H1 (cell line): Measurements from ENCODE around the gene ELSPBP1. TPM values are rescaled to one million over a fixed set of nuclear protein-coding genes. Genes with fewer than 3 reads are reported as not detected.

Experiments
- CTCF ChIA-PET: fragments of 300-600 bp; sonication (Branson Sonifier 250); formaldehyde crosslinking; loops from one replicate; lab custom pipeline; 2021; ENCODE audit not compliant: partially characterized antibody; lab: Charles Lee
- POLR2A ChIA-PET: fragments of 300-600 bp; sonication (Branson Sonifier 250); formaldehyde crosslinking; loops from one replicate; lab custom pipeline; 2021; ENCODE audit warnings: inconsistent platforms; ENCODE audit not compliant: partially characterized antibody; lab: Charles Lee
- DNase-seq, 2 experiments: peaks; one replicate each; pipeline versions ENCODE4 v3.0.0 to v3.0.0-alpha.2; 2010 to 2022; ENCODE audit warnings: low spot score in 2 of 2, low read depth in 1 of 2, mixed read lengths in 1 of 2
- FAIRE-seq: peaks from 2 replicates; lab custom pipeline; 2011; peaks lifted over from hg19 to GRCh38; lab: Jason Lieb, UNC
- H2AFZ ChIP-seq: 2 replicates; pipeline ENCODE4 v1.8.1; 2012; ENCODE audit warnings: low read length, inconsistent platforms
- H2AK5ac ChIP-seq: 2 replicates; pipeline ENCODE4 v1.6.1; 2013; ENCODE audit warnings: low read depth, low read length
- H2BK120ac ChIP-seq: replicated peaks from 2 replicates; pipeline ENCODE3; 2013; ENCODE audit warnings: low read depth, low read length, inconsistent platforms
- H2BK12ac ChIP-seq: 2 replicates; pipeline ENCODE4 v1.6.1; 2013; ENCODE audit warnings: low read depth, low read length
- H2BK15ac ChIP-seq: 2 replicates; pipeline ENCODE4 v1.6.1; 2013; ENCODE audit warnings: low read length
- H2BK20ac ChIP-seq: 2 replicates; pipeline ENCODE4 v1.6.1; 2013; ENCODE audit warnings: low read length
- H2BK5ac ChIP-seq: 2 replicates; pipeline ENCODE4 v1.6.1; 2013; ENCODE audit warnings: low read depth, low read length
- H3K14ac ChIP-seq: 2 replicates; pipeline ENCODE4 v1.6.1; 2013; ENCODE audit warnings: inconsistent platforms; ENCODE audit not compliant: insufficient read length
- H3K18ac ChIP-seq: 2 replicates; pipeline ENCODE4 v1.6.1; 2013; ENCODE audit warnings: low read length; ENCODE audit errors: extremely low read depth
- H3K23ac ChIP-seq: 2 replicates; pipeline ENCODE4 v1.6.1; 2013; ENCODE audit warnings: inconsistent platforms; ENCODE audit not compliant: insufficient read length
- H3K23me2 ChIP-seq: 2 replicates; pipeline ENCODE4 v1.6.1; 2013; ENCODE audit warnings: low read depth, low read length
- H3K27ac ChIP-seq: 2 replicates; pipeline ENCODE4 v1.6.1; 2011; ENCODE audit warnings: low read depth, low read length, inconsistent platforms
- H3K27me3 ChIP-seq, 4 experiments: replicated peaks in 1 of 4; 1 replicate in 1 of 4; 2 replicates in 3 of 4; pipeline versions ENCODE4 v1.6.1 to v1.8.1; 2011 to 2013; ENCODE audit warnings: low read length in 3 of 4, mild to moderate bottlenecking in 3 of 4, inconsistent platforms in 2 of 4, mixed read lengths in 2 of 4, moderate library complexity in 1 of 4; ENCODE audit not compliant: control insufficient read depth in 3 of 4, insufficient read depth in 3 of 4; ENCODE audit errors: extremely low read depth in 1 of 4
- H3K36me3 ChIP-seq, 4 experiments: 2 replicates each; pipeline versions ENCODE4 v1.6.1 to v1.8.1; 2011 to 2013; ENCODE audit warnings: mild to moderate bottlenecking in 4 of 4, low read length in 3 of 4, moderate library complexity in 2 of 4, control low read depth in 1 of 4, inconsistent platforms in 1 of 4; ENCODE audit not compliant: insufficient read depth in 4 of 4, control insufficient read depth in 2 of 4
- H3K4ac ChIP-seq: replicated peaks from 2 replicates; pipeline ENCODE3; 2013; ENCODE audit warnings: low read length, low read depth, mixed read lengths, inconsistent platforms; ENCODE audit not compliant: insufficient read length
- H3K4me1 ChIP-seq, 4 experiments: replicated peaks in 1 of 4; 1 replicate in 1 of 4; 2 replicates in 3 of 4; pipeline versions ENCODE4 v1.6.1 to v1.8.1; 2011 to 2013; ENCODE audit warnings: low read length in 3 of 4, inconsistent platforms in 2 of 4, mixed read lengths in 1 of 4; ENCODE audit not compliant: insufficient read depth in 4 of 4, control insufficient read depth in 3 of 4
- H3K4me2 ChIP-seq, 2 experiments: 2 replicates each; pipeline versions ENCODE4 v1.6.1 to v1.8.1; 2011 to 2013; ENCODE audit warnings: low read depth in 2 of 2, low read length in 2 of 2, control low read depth in 1 of 2, inconsistent platforms in 1 of 2, mild to moderate bottlenecking in 1 of 2; ENCODE audit not compliant: insufficient read depth in 1 of 2
- H3K4me3 ChIP-seq, 4 experiments: fragments of 200-600, 300-600 bp in 1 of 4; sonication (generic), shearing (Covaris generic), sonication (Bioruptor Twin) in 1 of 4; 2 replicates each; pipeline versions ENCODE4 v1.5.1 to v1.8.1; 2011 to 2016; ENCODE audit warnings: low read length in 4 of 4, low read depth in 3 of 4, control low read depth in 2 of 4, inconsistent platforms in 2 of 4, mild to moderate bottlenecking in 2 of 4, mixed read lengths in 1 of 4, moderate library complexity in 1 of 4; ENCODE audit not compliant: insufficient read depth in 2 of 4; ENCODE audit errors: extremely low read depth in 1 of 4
- H3K56ac ChIP-seq: replicated peaks from 2 replicates; pipeline ENCODE3; 2013; ENCODE audit warnings: low read depth, mild to moderate bottlenecking, mixed read lengths, low read length, inconsistent platforms; ENCODE audit not compliant: insufficient read length
- H3K79me1 ChIP-seq: 2 replicates; pipeline ENCODE4 v1.6.1; 2013; ENCODE audit warnings: low read depth, low read length, control low read depth
- H3K79me2 ChIP-seq, 2 experiments: 2 replicates each; pipeline versions ENCODE4 v1.6.1 to v1.8.1; 2012 to 2013; ENCODE audit warnings: low read length in 2 of 2, mild to moderate bottlenecking in 2 of 2, inconsistent platforms in 1 of 2; ENCODE audit not compliant: insufficient read depth in 2 of 2, control insufficient read depth in 1 of 2
- H3K9ac ChIP-seq, 4 experiments: replicated peaks in 1 of 4; 1 replicate in 1 of 4; 2 replicates in 3 of 4; pipeline versions ENCODE4 v1.6.1 to v1.8.1; 2011 to 2013; ENCODE audit warnings: low read depth in 3 of 4, low read length in 3 of 4, control low read depth in 2 of 4, mild to moderate bottlenecking in 2 of 4, moderate library complexity in 2 of 4, inconsistent platforms in 1 of 4; ENCODE audit errors: extremely low read depth in 1 of 4
- H3K9me3 ChIP-seq, 2 experiments: 2 replicates each; pipeline versions ENCODE4 v1.6.1 to v1.8.1; 2012 to 2013; ENCODE audit warnings: mild to moderate bottlenecking in 2 of 2, moderate library complexity in 2 of 2, control low read depth in 1 of 2, inconsistent platforms in 1 of 2, low read depth in 1 of 2, low read length in 1 of 2, mixed read lengths in 1 of 2; ENCODE audit not compliant: insufficient read depth in 2 of 2
- H4K20me1 ChIP-seq, 2 experiments: replicated peaks in 1 of 2; 2 replicates each; pipeline versions ENCODE3 to v1.8.1; 2011 to 2013; ENCODE audit warnings: inconsistent platforms in 2 of 2, low read length in 2 of 2, mild to moderate bottlenecking in 1 of 2; ENCODE audit not compliant: insufficient read depth in 2 of 2, control insufficient read depth in 1 of 2
- H4K5ac ChIP-seq: 2 replicates; pipeline ENCODE4 v1.6.1; 2013; ENCODE audit warnings: low read length, low read depth, mixed read lengths, inconsistent platforms; ENCODE audit not compliant: insufficient read length
- H4K8ac ChIP-seq: 2 replicates; pipeline ENCODE4 v1.8.0; 2013; ENCODE audit warnings: mild to moderate bottlenecking, moderate library complexity, low read length, inconsistent platforms; ENCODE audit not compliant: insufficient read depth; ENCODE audit errors: extremely low read depth
- H4K91ac ChIP-seq: replicated peaks from 2 replicates; pipeline ENCODE3; 2013; ENCODE audit warnings: low read length, mixed read lengths, inconsistent platforms; ENCODE audit not compliant: insufficient read length
- BRCA1 ChIP-seq: IDR thresholded peaks from 2 replicates; pipeline ENCODE4 v1.6.1; 2012; ENCODE audit warnings: low read depth, low read length, improper control_type of control experiment
- CTBP2 ChIP-seq: IDR thresholded peaks from 2 replicates; pipeline ENCODE4 v1.7.0; 2011; ENCODE audit warnings: borderline replicate concordance, mild to moderate bottlenecking, moderate library complexity, mixed read lengths, low read length; ENCODE audit not compliant: insufficient read depth, insufficient read length
- GABPA ChIP-seq: IDR thresholded peaks from 2 replicates; pipeline ENCODE4 v1.6.1; 2011; ENCODE audit warnings: mild to moderate bottlenecking, low read length, moderate library complexity, borderline replicate concordance; ENCODE audit not compliant: insufficient read depth
- POU5F1 ChIP-seq: IDR thresholded peaks from 2 replicates; pipeline ENCODE4 v1.6.1; 2011; ENCODE audit warnings: low read depth, mild to moderate bottlenecking, low read length, moderate library complexity
- RBBP5 ChIP-seq: IDR thresholded peaks from 2 replicates; pipeline ENCODE4 v1.7.1; 2012; ENCODE audit warnings: low read depth, mild to moderate bottlenecking, inconsistent platforms, low read length, moderate library complexity, borderline replicate concordance
- RFX5 ChIP-seq: IDR thresholded peaks from 2 replicates; pipeline ENCODE4 v1.6.1; 2011; ENCODE audit warnings: low read depth, low read length, improper control_type of control experiment, borderline replicate concordance
- TBP ChIP-seq: IDR thresholded peaks from 2 replicates; pipeline ENCODE4 v1.6.1; 2011; ENCODE audit warnings: low read depth, low read length, improper control_type of control experiment
- WGBS, 2 experiments: shearing (Covaris generic) in 1 of 2; methylation state at CpG; one replicate each; pipeline versions ENCODE4 v1.1.6 to v1.1.7; 2013 to 2015; ENCODE audit warnings: low lambda C conversion rate in 2 of 2, mixed read lengths in 2 of 2, inconsistent platforms in 1 of 2, low coverage in 1 of 2, missing lambda C conversion rate in 1 of 2; ENCODE audit not compliant: insufficient replicate concordance in 2 of 2, insufficient coverage in 1 of 2, insufficient read length in 1 of 2; ENCODE audit errors: extremely low coverage in 1 of 2, missing lambda C conversion rate in 1 of 2; 5-methylcytosine and 5-hydroxymethylcytosine counted together
- polyA plus RNA-seq, 7 experiments: library from polyadenylated mRNA; depleted of rRNA in 3 of 7; stranded (reverse) in 5 of 7; unstranded in 2 of 7; fragments of >200 nt in 5 of 7; fragments of 200-250 nt in 2 of 7; gene quantifications; 1 replicate in 5 of 7; 2 replicates in 1 of 7; 4 replicates in 1 of 7; pipeline versions ENCODE4 v1.2.1 to v1.2.3, GENCODE V29; 2011 to 2013; ENCODE audit warnings: missing spikeins in 2 of 7, mixed read lengths in 2 of 7
- total RNA-seq: library from RNA; stranded (reverse); fragmentation: NEBNext Ultra II Directional; extraction: Animal tissue kit (Norgen Biotek cat#: 25700); gene quantifications from 2 replicates; pipeline ENCODE4 v1.2.1, GENCODE V29; 2021

Gene ELSPBP1
- total and polyA plus RNA-seq, 2 of the 8 experiments (the other 6 are each of a cell fraction or from before 2014, with no cell fraction given) = not detected

DNA sequence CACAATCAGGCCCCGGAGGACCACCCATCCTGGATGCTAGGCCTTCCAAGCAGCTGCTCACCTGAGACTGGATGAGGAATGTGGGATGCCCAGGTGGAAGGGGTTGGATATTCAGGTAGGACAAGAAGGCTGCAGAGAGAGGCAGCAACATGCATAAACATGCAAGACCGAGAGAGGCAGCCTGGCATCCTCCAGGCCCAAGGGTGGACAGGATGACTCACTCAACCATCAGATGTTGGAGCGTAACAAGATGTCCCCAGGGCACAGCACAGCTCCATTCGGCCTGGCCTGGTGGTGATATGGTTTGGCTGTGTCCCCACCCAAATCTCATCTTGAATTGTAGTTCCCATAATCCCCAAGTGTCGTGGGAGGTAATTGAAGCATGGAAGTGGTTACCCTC is 59.4 kb downstream of the ELSPBP1 start:
- H2BK15ac ChIP-seq = no peak overlapping the region
- FAIRE-seq = no peak

More for the DNA sequence above, 59.4 kb downstream of the ELSPBP1 start:
- TF ChIP-seq POU5F1 = no peak
- no peak for TF ChIP-seq GABPA
- no peak for TF ChIP-seq CTBP2
- TF ChIP-seq TBP = no peak
- TF ChIP-seq BRCA1 = no peak
- no peak for TF ChIP-seq RBBP5
- TF ChIP-seq RFX5 = no peak
- Histone ChIP-seq H2BK20ac (no peak overlapping the region), H4K91ac (no peak overlapping the region), H3K27me3 (no peaks in the 10 kb centered on the region), H4K5ac (no peak overlapping the region), H4K8ac (peak overlapping the region; percentile 79; the same call in 1 of the 2 replicates), H2AK5ac (no peak overlapping the region), H3K23me2 (no peaks in the 10 kb centered on the region), H3K9ac (no peak overlapping the region), H2AFZ (no peak overlapping the region), H3K79me2 (no peaks in the 10 kb centered on the region), H3K4ac (no peak overlapping the region), H3K56ac (no peak overlapping the region), H3K4me1 (no peaks in the 10 kb centered on the region), H2BK120ac (no peak overlapping the region), H2BK12ac (no peak overlapping the region), H3K23ac (no peak overlapping the region), H3K4me2 (no peak overlapping the region), H3K79me1 (no peaks in the 10 kb centered on the region), H3K27ac (no peak overlapping the region), H2BK5ac (no peak overlapping the region), H3K4me3 (no peak overlapping the region), H3K18ac (no peak overlapping the region), H3K36me3 (no peaks in the 10 kb centered on the region; a peak in 1 of 8 replicates), H3K14ac (no peak overlapping the region), H4K20me1 (no peaks in the 10 kb centered on the region), H3K9me3 (no peaks in the 10 kb centered on the region)
- DNase-seq = no peak
- ChIA-PET CTCF (no interaction called here), POLR2A (interaction anchor here (1.2 kb wide), 1 partner anchor 90 kb away, joined by 3 read pairs; no protein-coding TSS in a partner anchor)
- WGBS, 2 experiments = 93% methylated on average over 5 of the region's 5 CpGs; no CpG with 5 or more reads in 1 of the 2 experiments
